Duodenal mucosa (tissue), 2 donors: ENCODE data around the gene FBLN5.

Experiments
- H3K27ac ChIP-seq: one replicate; pipeline ENCODE4 v1.7.0; 2013; ENCODE audit warnings: low read depth, low read length
- H3K27me3 ChIP-seq, 2 donors: one replicate each; pipeline ENCODE4 v1.7.0; 2013; ENCODE audit warnings: low read length in 2 of 2, control low read depth in 1 of 2; ENCODE audit not compliant: insufficient read depth in 2 of 2, control insufficient read depth in 1 of 2
- H3K36me3 ChIP-seq, 2 donors: one replicate each; pipeline ENCODE4 v1.7.0; 2013; ENCODE audit warnings: low read length in 2 of 2, control low read depth in 1 of 2; ENCODE audit not compliant: insufficient read depth in 2 of 2, control insufficient read depth in 1 of 2
- H3K4me1 ChIP-seq, 2 donors: one replicate each; pipeline ENCODE4 v1.7.0; 2013; ENCODE audit warnings: low read length in 2 of 2, control low read depth in 1 of 2; ENCODE audit not compliant: insufficient read depth in 2 of 2, control insufficient read depth in 1 of 2
- H3K4me3 ChIP-seq, 2 donors: one replicate each; pipeline ENCODE4 v1.7.0; 2013; ENCODE audit warnings: low read length in 2 of 2, low read depth in 1 of 2
- H3K9ac ChIP-seq, 2 donors: one replicate each; pipeline ENCODE4 v1.7.0; 2013; ENCODE audit warnings: low read length in 2 of 2, low read depth in 1 of 2
- H3K9me3 ChIP-seq, 2 donors: one replicate each; pipeline ENCODE4 v1.7.0; 2013; ENCODE audit warnings: low read length in 2 of 2, control low read depth in 1 of 2; ENCODE audit not compliant: control insufficient read depth in 1 of 2

FBLN5 gene

GRCh38 chr14:91946622-91947474 is 646 bp downstream of the FBLN5 start:
- H3K9me3 ChIP-seq, result no peaks in the 10 kb centered on the region
- H3K4me1 ChIP-seq, result peaks cover 0 to 4% of the 10 kb centered on the region in 2 donors
- H3K27ac ChIP-seq, result peak overlapping the region; percentile 50
- H3K27me3 ChIP-seq, result peaks cover 18 to 22% of the 10 kb centered on the region in 2 donors
- H3K36me3 ChIP-seq, result no peaks in the 10 kb centered on the region
- peak overlapping the region; percentile 57 to 69 for H3K4me3 ChIP-seq
- peak overlapping the region; percentile 36 to 54 for H3K9ac ChIP-seq

GRCh38 chr14:91945751-91946621 is 1.5 kb downstream of the FBLN5 start:
- H3K27ac ChIP-seq, result no peak overlapping the region
- H3K9ac ChIP-seq, result peak overlapping the region; percentile 2 to 36
- H3K27me3 ChIP-seq, result peaks cover 18 to 22% of the 10 kb centered on the region in 2 donors
- H3K9me3 ChIP-seq, result no peaks in the 10 kb centered on the region
- H3K36me3 ChIP-seq, result no peaks in the 10 kb centered on the region
- H3K4me3 ChIP-seq, result peak overlapping the region; percentile 57 to 69
- H3K4me1 ChIP-seq, result peaks cover 0 to 4% of the 10 kb centered on the region in 2 donors

- Histone ChIP-seq H3K9me3 (no peaks in the 10 kb centered on the region), H3K36me3 (no peaks in the 10 kb centered on the region), H3K27me3 (peaks cover 18 to 22% of the 10 kb centered on the region in 2 donors), H3K9ac (no peak overlapping the region), H3K4me1 (peaks cover 0 to 4% of the 10 kb centered on the region in 2 donors), H3K4me3 (no peak overlapping the region), H3K27ac (no peak overlapping the region)
Measured at GRCh38 chr14:91942946-91943345, 4.5 kb downstream of the FBLN5 start.

GRCh38 chr14:91942128-91942527 is 5.4 kb downstream of the FBLN5 start:
- Histone ChIP-seq H3K9ac (no peak overlapping the region), H3K36me3 (no peaks in the 10 kb centered on the region), H3K9me3 (no peaks in the 10 kb centered on the region), H3K27me3 (peaks cover 16 to 18% of the 10 kb centered on the region in 2 donors), H3K27ac (no peak overlapping the region), H3K4me1 (peaks cover 0 to 2% of the 10 kb centered on the region in 2 donors), H3K4me3 (no peak overlapping the region)

GRCh38 chr14:91940209-91940608 is 7.3 kb downstream of the FBLN5 start:
- Histone ChIP-seq H3K27ac (no peak overlapping the region), H3K36me3 (no peaks in the 10 kb centered on the region), H3K27me3 (peaks cover under 1 to 1% of the 10 kb centered on the region in 2 donors), H3K9ac (no peak overlapping the region), H3K4me1 (no peaks in the 10 kb centered on the region), H3K4me3 (no peak overlapping the region), H3K9me3 (no peaks in the 10 kb centered on the region)

GRCh38 chr14:91935586-91935985 is 11.9 kb downstream of the FBLN5 start:
- Histone ChIP-seq H3K27ac (no peak overlapping the region), H3K4me1 (no peaks in the 10 kb centered on the region), H3K36me3 (no peaks in the 10 kb centered on the region), H3K27me3 (no peaks in the 10 kb centered on the region), H3K9ac (no peak overlapping the region), H3K4me3 (no peak overlapping the region), H3K9me3 (no peaks in the 10 kb centered on the region)

GRCh38 chr14:91934554-91935285 is 12.8 kb downstream of the FBLN5 start:
- no peaks in the 10 kb centered on the region for H3K9me3 ChIP-seq
- H3K4me1 ChIP-seq, result no peaks in the 10 kb centered on the region
- no peak overlapping the region for H3K27ac ChIP-seq
- no peak overlapping the region for H3K4me3 ChIP-seq
- no peaks in the 10 kb centered on the region for H3K27me3 ChIP-seq
- H3K36me3 ChIP-seq, result no peaks in the 10 kb centered on the region
- no peak overlapping the region for H3K9ac ChIP-seq

- Histone ChIP-seq H3K27me3 (no peaks in the 10 kb centered on the region), H3K9ac (no peak overlapping the region), H3K4me3 (no peak overlapping the region), H3K27ac (no peak overlapping the region), H3K4me1 (no peaks in the 10 kb centered on the region), H3K9me3 (no peaks in the 10 kb centered on the region), H3K36me3 (no peaks in the 10 kb centered on the region)
Measured at GRCh38 chr14:91931478-91932088, 15.9 kb downstream of the FBLN5 start.

- Histone ChIP-seq H3K4me3 (no peak overlapping the region), H3K9me3 (no peaks in the 10 kb centered on the region), H3K36me3 (no peaks in the 10 kb centered on the region), H3K27ac (no peak overlapping the region), H3K4me1 (no peaks in the 10 kb centered on the region), H3K9ac (no peak overlapping the region), H3K27me3 (no peaks in the 10 kb centered on the region)
Measured at GRCh38 chr14:91929700-91930099, 17.8 kb downstream of the FBLN5 start.
